Colonic mucosa (tissue), 4 donors: ENCODE measurements around the gene GH1. TPM values are rescaled to one million over a fixed set of nuclear protein-coding genes. Genes with fewer than 3 reads are reported as not detected.
"Not testable (repeated sequence)": the region's sequence is repeated elsewhere in the genome, so short reads cannot be mapped to it uniquely, and the experiment has no call there.

ENCODE experiments used
- DNase-seq: peaks from one replicate; pipeline ENCODE4 v3.0.0-alpha.2; 2020
- H3K27ac ChIP-seq: fragments of 200-600 bp; one replicate; pipeline ENCODE4 v1.8.0; 2021
- H3K27me3 ChIP-seq: fragments of 200-600 bp; one replicate; pipeline ENCODE4 v1.8.0; 2021
- H3K36me3 ChIP-seq: fragments of 200-600 bp; one replicate; pipeline ENCODE4 v1.8.0; 2021
- H3K4me1 ChIP-seq: fragments of 200-600 bp; one replicate; pipeline ENCODE4 v1.8.0; 2021; ENCODE audit warnings: mild to moderate bottlenecking
- H3K4me3 ChIP-seq: fragments of 200-600 bp; one replicate; pipeline ENCODE4 v1.8.0; 2021
- H3K9ac ChIP-seq, 2 donors: one replicate each; pipeline ENCODE4 v1.7.0; 2013; ENCODE audit warnings: control low read depth in 2 of 2, low read depth in 2 of 2, low read length in 2 of 2
- H3K9me3 ChIP-seq: fragments of 200-600 bp; one replicate; pipeline ENCODE4 v1.8.0; 2021
- CTCF ChIP-seq: fragments of 200-600 bp; IDR thresholded peaks from one replicate; pipeline ENCODE4 v1.8.0; 2022; ENCODE audit warnings: antibody characterized with exemption, mild to moderate bottlenecking
- intact Hi-C: fragments of 100-400 bp; cut with DNase I; formaldehyde crosslinking; loops from one replicate; pipeline ENCODE4 v1.14.1; 2022
- total RNA-seq, 2 donors: library from RNA; stranded (reverse); fragmentation: NEBNext Ultra II Directional in 1 of 2; extraction: Animal tissue kit (Norgen Biotek cat#: 25700) in 1 of 2; gene quantifications; one replicate each; pipeline ENCODE4 v1.2.1, GENCODE V29; 2021
- donor health status: healthy.
- donor health status: DM: no; HTN: no; CAD: no.
- donor health status: DM: no; HTN: no; CAD: no.

GH1 gene
- total RNA-seq, 2 donors from 2014 or later = not detected

GRCh38 chr17:63928172-63928666 lies 9.6 kb upstream of the GH1 start:
- Histone ChIP-seq H3K4me1 (no peaks in the 10 kb centered on the region), H3K36me3 (no peaks in the 10 kb centered on the region), H3K9ac (no peak overlapping the region), H3K4me3 (no peak overlapping the region), H3K27ac (no peak overlapping the region), H3K27me3 (no peaks in the 10 kb centered on the region), H3K9me3 (no peaks in the 10 kb centered on the region)
- no peak for DNase-seq
- no peak for TF ChIP-seq CTCF
- intact Hi-C loops = no loop called here

- Histone ChIP-seq H3K36me3 (no peaks in the 10 kb centered on the region), H3K27ac (no peak overlapping the region), H3K9ac (no peak overlapping the region), H3K9me3 (no peaks in the 10 kb centered on the region), H3K4me1 (no peaks in the 10 kb centered on the region), H3K4me3 (no peak overlapping the region), H3K27me3 (no peaks in the 10 kb centered on the region)
- intact Hi-C loops = no loop called here
- no peak for TF ChIP-seq CTCF
- no peak for DNase-seq
These were observed 9.0 kb upstream of the GH1 start for GRCh38 chr17:63927464-63928171.

- no peaks in the 10 kb centered on the region for H3K27me3 ChIP-seq
- H3K9ac ChIP-seq = no peak overlapping the region
- TF ChIP-seq CTCF = no peak
- H3K36me3 ChIP-seq = no peaks in the 10 kb centered on the region
- H3K4me3 ChIP-seq = no peak overlapping the region
- DNase-seq = no peak
- no peaks in the 10 kb centered on the region for H3K4me1 ChIP-seq
- no peak overlapping the region for H3K27ac ChIP-seq
- intact Hi-C loops = no loop called here
- no peaks in the 10 kb centered on the region for H3K9me3 ChIP-seq
These were observed 7.5 kb upstream of the GH1 start for GRCh38 chr17:63926164-63926563.

- no peaks in the 10 kb centered on the region for H3K27me3 ChIP-seq
- intact Hi-C loops = no loop called here
- H3K27ac ChIP-seq = no peak overlapping the region
- DNase-seq = no peak
- no peaks in the 10 kb centered on the region for H3K36me3 ChIP-seq
- no peaks in the 10 kb centered on the region for H3K9me3 ChIP-seq
- TF ChIP-seq CTCF = no peak
- H3K4me3 ChIP-seq = no peak overlapping the region
- no peaks in the 10 kb centered on the region for H3K4me1 ChIP-seq
- no peak overlapping the region for H3K9ac ChIP-seq
These were observed 7.0 kb upstream of the GH1 start for GRCh38 chr17:63925615-63926014.

GRCh38 chr17:63922402-63922801 lies 3.8 kb upstream of the GH1 start:
- H3K27ac ChIP-seq, H3K36me3 ChIP-seq, H3K4me3 ChIP-seq, H3K9ac ChIP-seq, H3K4me1 ChIP-seq, H3K9me3 ChIP-seq, DNase-seq, H3K27me3 ChIP-seq, intact Hi-C loops: not testable (repeated sequence)

- H3K9ac ChIP-seq, H3K27ac ChIP-seq, H3K27me3 ChIP-seq, intact Hi-C loops, H3K36me3 ChIP-seq, H3K9me3 ChIP-seq, H3K4me1 ChIP-seq, DNase-seq, H3K4me3 ChIP-seq: not testable (repeated sequence)
These were observed 2.1 kb upstream of the GH1 start for GRCh38 chr17:63920779-63921178.

- DNase-seq, H3K27me3 ChIP-seq, H3K9me3 ChIP-seq, H3K9ac ChIP-seq, H3K27ac ChIP-seq, H3K4me1 ChIP-seq, intact Hi-C loops, H3K4me3 ChIP-seq, H3K36me3 ChIP-seq: not testable (repeated sequence)
These were observed 1.4 kb upstream of the GH1 start for GRCh38 chr17:63920050-63920449.
